ENCODE results near the gene SUPV3L1.

The SUPV3L1 gene

GRCh38 chr10:69186524-69186923 is 6.5 kb downstream of the SUPV3L1 start:
- DNase-seq (ENCODE audit: extremely low read depth, low read depth), result no peak
- TF ChIP-seq CTCF (IDR thresholded peaks at IDR 0.05; ENCODE audit: low read depth, low read length), result no peak

DNA sequence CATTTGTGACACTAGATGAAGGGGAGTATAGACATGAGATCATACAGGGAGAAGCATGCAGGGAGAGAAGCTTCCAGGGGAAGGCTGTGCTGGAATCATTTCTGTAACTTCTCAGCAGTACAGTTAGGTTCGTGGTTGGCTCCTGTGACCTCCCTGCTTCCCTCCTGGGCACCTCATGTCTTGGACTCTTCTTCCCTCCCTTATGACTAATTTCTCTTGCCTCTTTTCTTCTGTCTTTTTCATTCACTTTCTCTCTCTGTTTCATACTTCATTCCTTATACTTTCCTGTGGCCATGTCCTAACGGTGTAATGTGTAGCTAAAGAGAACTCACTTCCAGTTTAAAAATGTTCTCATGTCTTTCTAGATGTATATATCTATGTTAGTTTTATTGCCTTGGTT is 21.0 kb downstream of the SUPV3L1 start:
- DNase-seq (ENCODE audit: extremely low read depth, low read depth), result no peak
- no peak for TF ChIP-seq CTCF (IDR thresholded peaks at IDR 0.05; ENCODE audit: low read depth, low read length)

DNA sequence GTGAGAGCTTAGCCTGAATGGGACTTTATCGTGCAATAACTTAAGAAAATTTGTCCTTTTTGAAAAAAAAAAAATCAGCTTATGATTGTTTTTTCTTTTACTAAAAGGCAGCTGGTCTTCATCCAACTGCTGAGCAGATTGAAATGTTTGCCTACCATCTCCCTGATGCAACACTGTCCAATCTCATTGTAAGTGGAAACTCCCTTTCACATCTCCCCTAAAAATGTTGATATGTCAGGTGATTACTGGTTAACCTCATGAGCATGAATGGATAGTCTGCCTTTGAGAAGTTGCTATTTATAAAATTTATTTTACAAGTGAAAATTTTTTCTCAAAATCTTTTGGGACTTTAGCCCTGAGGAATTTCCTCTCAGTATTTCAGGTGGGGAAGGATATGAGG is 22.3 kb downstream of the SUPV3L1 start:
- no peak for TF ChIP-seq CTCF (IDR thresholded peaks at IDR 0.05; ENCODE audit: low read depth, low read length)
- peak; percentile 41 for DNase-seq (ENCODE audit: extremely low read depth, low read depth)

- no peak for TF ChIP-seq CTCF (IDR thresholded peaks at IDR 0.05; ENCODE audit: low read depth, low read length)
- no peak for DNase-seq (ENCODE audit: extremely low read depth, low read depth)
Measured at GRCh38 chr10:69208761-69209160, 28.7 kb downstream of the SUPV3L1 start.

GRCh38 chr10:69209787-69210484 is 29.9 kb downstream of the SUPV3L1 start:
- no peak for TF ChIP-seq CTCF (IDR thresholded peaks at IDR 0.05; ENCODE audit: low read depth, low read length)
- no peak for DNase-seq (ENCODE audit: extremely low read depth, low read depth)

DNA sequence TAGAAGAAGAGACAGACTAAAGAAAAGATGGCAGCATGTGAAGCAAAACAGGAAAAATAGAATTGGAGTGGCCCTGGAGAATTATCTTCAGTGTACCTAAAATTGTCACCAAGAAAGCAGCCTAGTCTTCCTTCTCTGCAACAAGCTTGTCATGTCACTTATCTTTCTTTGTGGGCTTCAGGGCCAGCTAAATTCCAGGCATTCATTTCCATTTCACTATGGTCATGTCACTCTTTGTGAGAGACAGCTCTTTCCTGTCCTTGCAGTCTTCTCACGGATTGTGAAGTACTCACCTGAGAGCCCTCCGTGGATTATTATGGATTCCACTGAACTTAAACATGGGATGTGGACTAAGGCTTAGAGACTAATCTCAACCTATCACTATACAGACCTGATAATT is 31.1 kb downstream of the SUPV3L1 start:
- DNase-seq (ENCODE audit: extremely low read depth, low read depth), result no peak
- no peak for TF ChIP-seq CTCF (IDR thresholded peaks at IDR 0.05; ENCODE audit: low read depth, low read length)

- no peak for TF ChIP-seq CTCF (IDR thresholded peaks at IDR 0.05; ENCODE audit: low read depth, low read length)
- no peak for DNase-seq (ENCODE audit: extremely low read depth, low read depth)
Measured at GRCh38 chr10:69211524-69211923, 31.5 kb downstream of the SUPV3L1 start.
